ENCODE data around the gene PDCD11.
"Not testable (repeated sequence)": the region's sequence is repeated elsewhere in the genome, so short reads cannot be mapped to it uniquely, and the experiment has no call there.

The PDCD11 gene

DNA sequence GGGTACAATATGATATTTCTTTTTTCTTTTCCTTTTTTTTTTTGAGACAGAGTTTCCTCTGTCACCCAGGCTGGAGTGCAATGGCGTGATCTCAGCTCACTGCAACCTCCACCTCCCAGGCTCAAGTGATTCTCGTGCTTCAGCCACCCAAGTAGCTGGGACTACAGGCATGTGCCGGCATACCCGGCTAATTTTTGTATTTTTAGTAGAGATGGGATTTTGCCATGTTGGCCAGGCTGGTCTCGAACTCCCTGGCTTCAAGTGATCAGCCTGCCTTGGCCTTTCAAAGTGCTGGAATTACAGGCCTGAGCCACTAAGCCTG, 20.7 kb downstream of the PDCD11 start:
- not testable (repeated sequence) for H3K27ac ChIP-seq (ENCODE audit: low read depth, low read length); H3K79me1 ChIP-seq (ENCODE audit: low read length); H4K12ac ChIP-seq (ENCODE audit: low read depth, low read length); H3K79me2 ChIP-seq (ENCODE audit: control insufficient read depth, insufficient read depth, low read length, poor library complexity); H2BK5ac ChIP-seq (ENCODE audit: low read depth, low read length, poor library complexity); H3K9me3 ChIP-seq (ENCODE audit: insufficient read depth, low read depth, low read length); H4K8ac ChIP-seq (ENCODE audit: low read depth, low read length); DNase-seq; H3K23ac ChIP-seq (ENCODE audit: low read length); H2AFZ ChIP-seq (ENCODE audit: insufficient read depth, low read length, poor library complexity); H2BK120ac ChIP-seq (ENCODE audit: insufficient read depth, low read length, poor library complexity); H3K4me2 ChIP-seq (ENCODE audit: low read length); H3K14ac ChIP-seq (ENCODE audit: low read length); H2AK5ac ChIP-seq (ENCODE audit: low read length); H3K18ac ChIP-seq (ENCODE audit: low read length); H3K9ac ChIP-seq (ENCODE audit: low read length); H4K91ac ChIP-seq (ENCODE audit: low read depth, low read length); H3K4me3 ChIP-seq (ENCODE audit: low read depth, low read length); H3K4ac ChIP-seq (ENCODE audit: low read depth, low read length); H2BK12ac ChIP-seq (ENCODE audit: low read length); H3K27me3 ChIP-seq (ENCODE audit: insufficient read depth, low read length); H3K4me1 ChIP-seq (ENCODE audit: control insufficient read depth in 1 of 2, insufficient read depth in 2 of 2, low read length in 2 of 2)
- H3K36me3 ChIP-seq (ENCODE audit: control insufficient read depth in 1 of 2, insufficient read depth in 2 of 2, low read length in 2 of 2) = peaks cover 63 to 87% of the 10 kb centered on the region in 2 experiments
- WGBS (ENCODE audit: extremely low coverage, insufficient coverage, insufficient read length) = no CpG with 5 or more reads among the region's 5 CpGs

GRCh38 chr10:103417601-103418000, 21.2 kb downstream of the PDCD11 start:
- Histone ChIP-seq H2AFZ (ENCODE audit: insufficient read depth, low read length, poor library complexity) (no peak overlapping the region), H3K14ac (ENCODE audit: low read length) (no peak overlapping the region), H3K4me2 (ENCODE audit: low read length) (no peak overlapping the region), H3K23ac (ENCODE audit: low read length) (no peak overlapping the region), H3K4me3 (ENCODE audit: low read depth, low read length) (no peak overlapping the region), H2AK5ac (ENCODE audit: low read length) (no peak overlapping the region), H3K4ac (ENCODE audit: low read depth, low read length) (no peak overlapping the region), H4K91ac (ENCODE audit: low read depth, low read length) (no peak overlapping the region), H3K36me3 (ENCODE audit: control insufficient read depth in 1 of 2, insufficient read depth in 2 of 2, low read length in 2 of 2) (peaks cover 60 to 87% of the 10 kb centered on the region in 2 experiments), H3K27me3 (ENCODE audit: insufficient read depth, low read length) (no peaks in the 10 kb centered on the region), H2BK120ac (ENCODE audit: insufficient read depth, low read length, poor library complexity) (no peak overlapping the region), H3K4me1 (ENCODE audit: control insufficient read depth in 1 of 2, insufficient read depth in 2 of 2, low read length in 2 of 2) (no peaks in the 10 kb centered on the region), H3K27ac (ENCODE audit: low read depth, low read length) (no peak overlapping the region), H4K8ac (ENCODE audit: low read depth, low read length) (no peak overlapping the region), H3K79me2 (ENCODE audit: control insufficient read depth, insufficient read depth, low read length, poor library complexity) (no peaks in the 10 kb centered on the region), H4K12ac (ENCODE audit: low read depth, low read length) (no peak overlapping the region), H2BK12ac (ENCODE audit: low read length) (no peak overlapping the region), H3K9me3 (ENCODE audit: insufficient read depth, low read depth, low read length) (no peaks in the 10 kb centered on the region), H2BK5ac (ENCODE audit: low read depth, low read length, poor library complexity) (no peak overlapping the region), H3K18ac (ENCODE audit: low read length) (no peak overlapping the region), H3K9ac (ENCODE audit: low read length) (no peak overlapping the region), H3K79me1 (ENCODE audit: low read length) (no peaks in the 10 kb centered on the region)
- no CpG with 5 or more reads among the region's 5 CpGs for WGBS (ENCODE audit: extremely low coverage, insufficient coverage, insufficient read length)
- DNase-seq = no peak

GRCh38 chr10:103419101-103419500, 22.7 kb downstream of the PDCD11 start:
- Histone ChIP-seq H3K4me2 (ENCODE audit: low read length) (no peak overlapping the region), H3K27me3 (ENCODE audit: insufficient read depth, low read length) (no peaks in the 10 kb centered on the region), H3K79me2 (ENCODE audit: control insufficient read depth, insufficient read depth, low read length, poor library complexity) (no peaks in the 10 kb centered on the region), H2BK5ac (ENCODE audit: low read depth, low read length, poor library complexity) (no peak overlapping the region), H2AFZ (ENCODE audit: insufficient read depth, low read length, poor library complexity) (no peak overlapping the region), H4K8ac (ENCODE audit: low read depth, low read length) (no peak overlapping the region), H3K9me3 (ENCODE audit: insufficient read depth, low read depth, low read length) (no peaks in the 10 kb centered on the region), H3K9ac (ENCODE audit: low read length) (no peak overlapping the region), H3K4me3 (ENCODE audit: low read depth, low read length) (no peak overlapping the region), H3K79me1 (ENCODE audit: low read length) (no peaks in the 10 kb centered on the region), H2AK5ac (ENCODE audit: low read length) (no peak overlapping the region), H3K18ac (ENCODE audit: low read length) (no peak overlapping the region), H3K14ac (ENCODE audit: low read length) (no peak overlapping the region), H3K4me1 (ENCODE audit: control insufficient read depth in 1 of 2, insufficient read depth in 2 of 2, low read length in 2 of 2) (no peaks in the 10 kb centered on the region), H3K27ac (ENCODE audit: low read depth, low read length) (no peak overlapping the region), H3K23ac (ENCODE audit: low read length) (no peak overlapping the region), H3K36me3 (ENCODE audit: control insufficient read depth in 1 of 2, insufficient read depth in 2 of 2, low read length in 2 of 2) (peaks cover 63 to 86% of the 10 kb centered on the region in 2 experiments), H4K91ac (ENCODE audit: low read depth, low read length) (no peak overlapping the region), H4K12ac (ENCODE audit: low read depth, low read length) (no peak overlapping the region), H2BK120ac (ENCODE audit: insufficient read depth, low read length, poor library complexity) (no peak overlapping the region), H3K4ac (ENCODE audit: low read depth, low read length) (no peak overlapping the region), H2BK12ac (ENCODE audit: low read length) (no peak overlapping the region)
- DNase-seq = no peak
- no CpG with 5 or more reads among the region's 4 CpGs for WGBS (ENCODE audit: extremely low coverage, insufficient coverage, insufficient read length)

- WGBS (ENCODE audit: extremely low coverage, insufficient coverage, insufficient read length) = no CpG with 5 or more reads among the region's 5 CpGs
- H4K8ac ChIP-seq (ENCODE audit: low read depth, low read length) = no peak overlapping the region
These were observed 27.3 kb downstream of the PDCD11 start for GRCh38 chr10:103423748-103424147.

More at GRCh38 chr10:103423748-103424147, 27.3 kb downstream of the PDCD11 start:
- H3K18ac ChIP-seq (ENCODE audit: low read length) = no peak overlapping the region
- no peak overlapping the region for H3K23ac ChIP-seq (ENCODE audit: low read length)
- H4K12ac ChIP-seq (ENCODE audit: low read depth, low read length) = no peak overlapping the region
- no peaks in the 10 kb centered on the region for H3K79me1 ChIP-seq (ENCODE audit: low read length)
- no peak overlapping the region for H2BK120ac ChIP-seq (ENCODE audit: insufficient read depth, low read length, poor library complexity)
- no peaks in the 10 kb centered on the region for H3K79me2 ChIP-seq (ENCODE audit: control insufficient read depth, insufficient read depth, low read length, poor library complexity)
- no peak overlapping the region for H3K9ac ChIP-seq (ENCODE audit: low read length)
- H2BK5ac ChIP-seq (ENCODE audit: low read depth, low read length, poor library complexity) = no peak overlapping the region
- no peaks in the 10 kb centered on the region for H3K9me3 ChIP-seq (ENCODE audit: insufficient read depth, low read depth, low read length)
- no peak overlapping the region for H3K4ac ChIP-seq (ENCODE audit: low read depth, low read length)
- H3K4me1 ChIP-seq (ENCODE audit: control insufficient read depth in 1 of 2, insufficient read depth in 2 of 2, low read length in 2 of 2) = no peaks in the 10 kb centered on the region
- no peaks in the 10 kb centered on the region for H3K27me3 ChIP-seq (ENCODE audit: insufficient read depth, low read length)
- no peak for DNase-seq
- no peak overlapping the region for H4K91ac ChIP-seq (ENCODE audit: low read depth, low read length)
- no peak overlapping the region for H2AK5ac ChIP-seq (ENCODE audit: low read length)
- H3K14ac ChIP-seq (ENCODE audit: low read length) = no peak overlapping the region
- no peak overlapping the region for H3K27ac ChIP-seq (ENCODE audit: low read depth, low read length)
- no peak overlapping the region for H2AFZ ChIP-seq (ENCODE audit: insufficient read depth, low read length, poor library complexity)
- no peak overlapping the region for H3K4me2 ChIP-seq (ENCODE audit: low read length)
- H2BK12ac ChIP-seq (ENCODE audit: low read length) = no peak overlapping the region
- H3K4me3 ChIP-seq (ENCODE audit: low read depth, low read length) = no peak overlapping the region
- H3K36me3 ChIP-seq (ENCODE audit: control insufficient read depth in 1 of 2, insufficient read depth in 2 of 2, low read length in 2 of 2) = peaks cover 45 to 70% of the 10 kb centered on the region in 2 experiments

Measured in trophoblast cell (in vitro differentiated cells and primary cell).